ENCODE measurements around the gene ABCA13.
"Not testable (repeated sequence)": the region's sequence is repeated elsewhere in the genome, so short reads cannot be mapped to it uniquely, and the experiment has no call there.

Gene ABCA13

GRCh38 chr7:48171202-48171601 lies at the start of gene ABCA13:
Gene ABCA13, plus strand, starts transcription at chr7:48171458. Its CDS starts 26 bp downstream, at chr7:48171484.
- no peak for DNase-seq

GRCh38 chr7:48126037-48126436 lies 45.2 kb upstream of the ABCA13 start:
- no peak for DNase-seq

GRCh38 chr7:48130658-48131108 lies 40.6 kb upstream of the ABCA13 start:
- DNase-seq: no peak

- no peak for DNase-seq
These were observed 38.5 kb upstream of the ABCA13 start for GRCh38 chr7:48132792-48133191.

GRCh38 chr7:48139459-48139858 lies 31.8 kb upstream of the ABCA13 start:
- no peak for DNase-seq

- no peak for DNase-seq
These were observed 31.1 kb upstream of the ABCA13 start for GRCh38 chr7:48140001-48140681.

GRCh38 chr7:48141521-48141920 lies 29.7 kb upstream of the ABCA13 start:
- DNase-seq: no peak

GRCh38 chr7:48144291-48144768 lies 26.9 kb upstream of the ABCA13 start:
- DNase-seq: no peak

- no peak for DNase-seq
These were observed 24.1 kb upstream of the ABCA13 start for GRCh38 chr7:48147078-48147591.

GRCh38 chr7:48147690-48148089 lies 23.6 kb upstream of the ABCA13 start:
- not testable (repeated sequence) for DNase-seq

- DNase-seq: no peak
These were observed 22.9 kb upstream of the ABCA13 start for GRCh38 chr7:48148311-48148710.

- no peak for DNase-seq
These were observed 22.2 kb upstream of the ABCA13 start for GRCh38 chr7:48149058-48149457.

GRCh38 chr7:48150086-48150485 lies 21.2 kb upstream of the ABCA13 start:
- DNase-seq: no peak

- no peak for DNase-seq
These were observed 16.4 kb upstream of the ABCA13 start for GRCh38 chr7:48154792-48155413.

- DNase-seq: no peak
These were observed 12.9 kb upstream of the ABCA13 start for GRCh38 chr7:48158404-48158803.

- DNase-seq: no peak
These were observed 9.7 kb upstream of the ABCA13 start for GRCh38 chr7:48161407-48162125.

GRCh38 chr7:48165157-48165556 lies 6.1 kb upstream of the ABCA13 start:
- no peak for DNase-seq

- DNase-seq: no peak
These were observed 3.1 kb upstream of the ABCA13 start for GRCh38 chr7:48168159-48168558.

- no peak for DNase-seq
These were observed 752 bp upstream of the ABCA13 start for GRCh38 chr7:48170506-48170905.

GRCh38 chr7:48173313-48173712 lies 2.1 kb downstream of the ABCA13 start:
- DNase-seq: no peak

- DNase-seq: no peak
These were observed 2.6 kb downstream of the ABCA13 start for GRCh38 chr7:48173756-48174382.

GRCh38 chr7:48175019-48175418 lies 3.8 kb downstream of the ABCA13 start:
- no peak for DNase-seq

- DNase-seq: no peak
These were observed 5.2 kb downstream of the ABCA13 start for GRCh38 chr7:48176356-48176893.
